Endothelial cell of umbilical vein (primary cell): Measurements from ENCODE around the gene GAK. TPM values are rescaled to one million over a fixed set of nuclear protein-coding genes. Genes with fewer than 3 reads are reported as not detected.

Experiments
- BruUV-seq: library from RNA; stranded (reverse); fragments of 400-500 nt; replicated peaks from 2 replicates; lab custom pipeline; 2021; lab: Mats Ljungman, UMichigan
- CTCF ChIA-PET: fragments of 300-600, 350-600 bp; sonication (Branson Sonifier 250); formaldehyde crosslinking; loops from one replicate; lab custom pipeline; 2021; ENCODE audit warnings: antibody characterized with exemption, inconsistent platforms; lab: Charles Lee
- POLR2A ChIA-PET: fragments of 300-600, 350-600 bp; sonication (Branson Sonifier 250); formaldehyde crosslinking; loops from one replicate; lab custom pipeline; 2021; ENCODE audit warnings: antibody characterized with exemption, inconsistent platforms; lab: Charles Lee
- DNase-seq: peaks from one replicate; pipeline ENCODE4 v3.0.0-alpha.2; 2011; ENCODE audit warnings: low read depth, low spot score
- FAIRE-seq: peaks from 2 replicates; lab custom pipeline; 2011; peaks lifted over from hg19 to GRCh38; lab: Jason Lieb, UNC
- H2AFZ ChIP-seq: 2 replicates; pipeline ENCODE4 v1.6.0; 2012; ENCODE audit warnings: low read depth, low read length, control low read depth, inconsistent platforms
- H3K27ac ChIP-seq: 2 replicates; pipeline ENCODE4 v1.5.1; 2011; ENCODE audit warnings: low read depth, mild to moderate bottlenecking, control low read depth, low read length, moderate library complexity; ENCODE audit not compliant: insufficient read depth
- H3K27me3 ChIP-seq, 2 experiments: 2 replicates each; pipeline versions ENCODE4 v1.6.0 to v1.6.1; 2011; ENCODE audit warnings: low read length in 2 of 2, mixed read lengths in 1 of 2; ENCODE audit not compliant: control insufficient read depth in 2 of 2, insufficient read depth in 2 of 2
- H3K36me3 ChIP-seq, 2 experiments: 2 replicates in 1 of 2; 3 replicates in 1 of 2; pipeline ENCODE4 v1.5.1; 2011; ENCODE audit warnings: low read length in 2 of 2, mild to moderate bottlenecking in 1 of 2, moderate library complexity in 1 of 2; ENCODE audit not compliant: control insufficient read depth in 2 of 2, insufficient read depth in 2 of 2; ENCODE audit errors: extremely low read depth in 1 of 2
- H3K4me1 ChIP-seq: 3 replicates; pipeline ENCODE4 v1.5.1; 2011; ENCODE audit warnings: mild to moderate bottlenecking, low read length; ENCODE audit not compliant: control insufficient read depth, insufficient read depth; ENCODE audit errors: extremely low read depth
- H3K4me2 ChIP-seq: 2 replicates; pipeline ENCODE4 v1.6.1; 2011; ENCODE audit warnings: low read length, control low read depth, mixed read lengths; ENCODE audit not compliant: insufficient read depth
- H3K4me3 ChIP-seq, 3 experiments: fragments of 200-600 bp in 1 of 3; sonication (generic), shearing (Covaris generic) in 1 of 3; replicated peaks in 1 of 3; 2 replicates each; pipeline ENCODE4 v1.5.1; 2011 to 2016; ENCODE audit warnings: control low read depth in 3 of 3, low read length in 3 of 3, mild to moderate bottlenecking in 2 of 3, inconsistent platforms in 1 of 3, low read depth in 1 of 3, moderate library complexity in 1 of 3; ENCODE audit not compliant: insufficient read depth in 1 of 3
- H3K79me2 ChIP-seq: 2 replicates; pipeline ENCODE4 v1.6.0; 2012; ENCODE audit warnings: low read length, inconsistent platforms; ENCODE audit not compliant: control insufficient read depth, insufficient read depth
- H3K9ac ChIP-seq: replicated peaks from 2 replicates; pipeline ENCODE3; 2011; ENCODE audit warnings: low read length, control low read depth; ENCODE audit not compliant: insufficient read depth; ENCODE audit errors: extremely low read depth
- H3K9me1 ChIP-seq: replicated peaks from 3 replicates; pipeline ENCODE4 v1.6.0; 2011; ENCODE audit warnings: mild to moderate bottlenecking, low read length; ENCODE audit not compliant: control insufficient read depth, insufficient read depth; ENCODE audit errors: extremely low read depth
- H3K9me3 ChIP-seq: replicated peaks from 2 replicates; pipeline ENCODE4 v1.5.1; 2012; ENCODE audit warnings: low read length, inconsistent platforms; ENCODE audit not compliant: control insufficient read depth, insufficient read depth
- H4K20me1 ChIP-seq: replicated peaks from 2 replicates; pipeline ENCODE3; 2011; ENCODE audit warnings: mild to moderate bottlenecking, low read length; ENCODE audit not compliant: control insufficient read depth, insufficient read depth; ENCODE audit errors: extremely low read depth
- EZH2 ChIP-seq: IDR thresholded peaks from 2 replicates; pipeline ENCODE4 v1.6.1; 2012; ENCODE audit warnings: borderline replicate concordance, low read depth, mild to moderate bottlenecking, moderate library complexity, low read length, inconsistent platforms; ENCODE audit not compliant: severe bottlenecking
- FOS ChIP-seq: IDR thresholded peaks from 2 replicates; pipeline ENCODE4 v1.6.1; 2011; ENCODE audit warnings: mild to moderate bottlenecking, low read length, moderate library complexity, borderline replicate concordance; ENCODE audit not compliant: insufficient read depth
- GATA2 ChIP-seq: IDR thresholded peaks from 2 replicates; pipeline ENCODE4 v1.7.0; 2011; ENCODE audit warnings: low read depth, mild to moderate bottlenecking, moderate library complexity, mixed read lengths, low read length; ENCODE audit not compliant: insufficient read length, insufficient read depth
- JUN ChIP-seq: IDR thresholded peaks from 2 replicates; pipeline ENCODE4 v1.6.1; 2011; ENCODE audit warnings: borderline replicate concordance, low read depth; ENCODE audit not compliant: insufficient read length, insufficient read depth
- MYC ChIP-seq: IDR thresholded peaks from one replicate; pipeline ENCODE4 v1.6.1; 2011; ENCODE audit warnings: mild to moderate bottlenecking, low read depth, low read length
- POLR2A ChIP-seq: IDR thresholded peaks from 2 replicates; pipeline ENCODE4 v1.6.1; 2012; ENCODE audit warnings: low read depth, mild to moderate bottlenecking, control low read depth, low read length
- POLR2AphosphoS5 ChIP-seq: IDR thresholded peaks from 2 replicates; pipeline ENCODE4 v1.6.1; 2012; ENCODE audit warnings: low read depth, mild to moderate bottlenecking, control low read depth, low read length, moderate library complexity; ENCODE audit not compliant: insufficient read depth
- dilution Hi-C: fragments of 300-500 bp; cut with MboI; formaldehyde crosslinking; loops from one replicate; pipeline ENCODE4 v1.15.0; 2019; ENCODE audit warnings: low sequenced_read_pairs; ENCODE audit not compliant: extremely low pct_ligation_motif_present
- intact Hi-C: fragments of 100-400 bp; cut with micrococcal nuclease; formaldehyde crosslinking; loops from one replicate; pipeline ENCODE4 v1.10.0; 2022
- polyA plus RNA-seq, 4 experiments: library from polyadenylated mRNA; depleted of rRNA in 3 of 4; stranded (reverse) in 3 of 4; unstranded in 1 of 4; fragments of >200 nt; gene quantifications; 2 replicates each; pipeline versions ENCODE4 v1.2.1 to v1.2.3, GENCODE V29; 2011 to 2012; ENCODE audit warnings: missing spikeins in 1 of 4
- total RNA-seq: library from RNA; stranded (reverse); gene quantifications from 2 replicates; pipeline ENCODE4 v1.2.3, GENCODE V29; 2021
- TF ChIP-seq, protein P1 (sequence below), 2 donors: IDR thresholded peaks; 1 replicate in 1 of 2; 2 replicates in 1 of 2; pipeline ENCODE4 v1.5.1; 2011; ENCODE audit warnings: low read length in 2 of 2, mild to moderate bottlenecking in 2 of 2, moderate library complexity in 2 of 2, control low read depth in 1 of 2, inconsistent platforms in 1 of 2, low read depth in 1 of 2; ENCODE audit not compliant: insufficient read depth in 1 of 2; ENCODE audit errors: extremely low read depth in 1 of 2
- TF ChIP-seq, protein P2 (sequence below): IDR thresholded peaks from 2 replicates; pipeline ENCODE4 v1.6.1; 2011; ENCODE audit not compliant: insufficient read depth, insufficient read length

The GAK gene
- total and polyA plus RNA-seq, 2 donors (not counting 3 experiments of a cell fraction or from before 2014, with no cell fraction given), result 49.6 to 109 TPM

DNA sequence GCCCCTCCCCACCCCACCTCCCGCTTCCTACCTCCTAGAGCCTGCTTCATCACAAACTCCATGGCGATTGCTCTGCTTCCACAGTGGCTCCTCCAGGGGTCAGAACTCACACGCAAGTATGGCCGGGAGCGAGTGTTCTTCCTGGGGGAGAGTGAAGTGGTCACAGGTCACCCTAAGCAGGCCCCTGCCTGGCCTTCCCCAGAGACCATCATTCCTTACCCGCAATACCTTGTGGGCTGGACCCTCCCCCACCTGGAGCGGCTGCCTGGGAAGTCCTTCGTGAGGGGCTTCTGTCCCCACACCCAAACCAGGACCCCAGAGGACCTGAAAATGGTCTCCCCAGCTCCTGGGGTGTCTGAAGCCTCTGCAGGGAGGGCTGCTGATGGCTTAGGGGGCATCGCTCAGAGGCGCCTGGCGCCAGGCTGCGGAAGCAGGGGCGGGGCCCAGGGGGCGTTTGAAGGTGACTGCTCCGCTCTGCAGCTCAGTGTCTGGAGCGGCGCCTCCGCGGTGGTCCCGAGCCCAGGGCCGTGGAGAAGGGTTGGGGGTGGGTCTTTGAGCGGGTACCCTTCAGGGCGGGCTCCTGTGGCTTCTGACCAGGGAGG lies 107.6 kb downstream of the GAK start:
- no peaks in the 10 kb centered on the region for H3K9me1 ChIP-seq
- no peak overlapping the region for H2AFZ ChIP-seq
- no peak for DNase-seq
- H3K4me1 ChIP-seq, result no peaks in the 10 kb centered on the region
- CTCF ChIA-PET, result no interaction called here
- H3K9ac ChIP-seq, result no peak overlapping the region
- dilution Hi-C loops (no loop called here), intact Hi-C loops (loop anchor here (5.0 kb wide), 1 partner anchor 42 kb away; no protein-coding TSS in a partner anchor)
- H3K9me3 ChIP-seq, result no peaks in the 10 kb centered on the region
- H3K27ac ChIP-seq, result no peak overlapping the region
- H3K4me2 ChIP-seq, result no peak overlapping the region
- POLR2A ChIA-PET, result no interaction called here
- FAIRE-seq, result no peak
- H3K27me3 ChIP-seq, result peaks cover 26 to 29% of the 10 kb centered on the region in 2 experiments
- no peaks in the 10 kb centered on the region for H3K36me3 ChIP-seq
- no peak overlapping the region for H3K4me3 ChIP-seq
- no peak for TF ChIP-seq MYC
- TF ChIP-seq EZH2, result peak; percentile 10
- no peak for TF ChIP-seq JUN
- no TSS peak for BruUV-seq
- no peaks in the 10 kb centered on the region for H4K20me1 ChIP-seq
- H3K79me2 ChIP-seq, result no peaks in the 10 kb centered on the region

DNA sequence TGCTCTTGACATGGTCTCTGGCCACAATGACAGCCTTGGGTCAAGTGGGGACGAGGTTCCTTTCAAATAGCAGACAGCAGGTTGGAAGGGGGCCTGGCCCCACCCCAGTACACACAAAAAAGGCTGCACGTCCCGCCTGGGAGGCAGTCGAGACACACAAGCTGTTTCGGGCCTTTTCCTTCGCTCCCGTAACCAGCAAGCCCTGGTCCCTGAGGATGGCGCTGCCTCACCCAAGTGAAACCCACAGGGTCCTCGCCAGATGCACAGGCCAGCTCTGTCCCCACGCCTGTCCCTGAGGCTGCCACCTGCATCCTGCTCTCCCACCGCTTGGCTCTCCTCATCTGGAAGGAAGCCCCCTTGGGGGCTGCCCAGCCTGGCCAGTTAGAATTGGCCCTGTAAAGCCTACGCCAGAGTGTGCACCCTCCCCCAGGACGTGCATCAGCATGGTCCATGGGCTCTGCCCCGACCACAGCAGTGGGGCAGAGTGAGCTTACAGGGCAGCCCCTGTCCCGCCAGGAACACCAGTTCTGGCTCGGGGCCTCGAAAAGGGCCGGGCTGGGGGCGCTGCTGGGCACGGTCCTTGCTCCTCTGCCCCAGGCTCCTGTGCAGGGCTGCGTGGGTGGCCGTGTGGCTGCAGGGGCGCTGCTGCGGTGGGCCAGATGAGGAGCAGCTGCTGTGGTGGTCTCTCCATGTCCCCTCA lies 108.2 kb downstream of the GAK start:
- BruUV-seq, result no TSS peak
- no peaks in the 10 kb centered on the region for H3K9me1 ChIP-seq
- no peaks in the 10 kb centered on the region for H3K36me3 ChIP-seq
- peaks cover 26 to 29% of the 10 kb centered on the region in 2 experiments for H3K27me3 ChIP-seq
- FAIRE-seq (no peak), DNase-seq (no peak)
- H3K4me2 ChIP-seq, result no peak overlapping the region
- H2AFZ ChIP-seq, result no peak overlapping the region
- H3K27ac ChIP-seq, result no peak overlapping the region
- H4K20me1 ChIP-seq, result no peaks in the 10 kb centered on the region
- no peaks in the 10 kb centered on the region for H3K4me1 ChIP-seq
- no peak overlapping the region for H3K9ac ChIP-seq
- TF ChIP-seq, protein P1, sequence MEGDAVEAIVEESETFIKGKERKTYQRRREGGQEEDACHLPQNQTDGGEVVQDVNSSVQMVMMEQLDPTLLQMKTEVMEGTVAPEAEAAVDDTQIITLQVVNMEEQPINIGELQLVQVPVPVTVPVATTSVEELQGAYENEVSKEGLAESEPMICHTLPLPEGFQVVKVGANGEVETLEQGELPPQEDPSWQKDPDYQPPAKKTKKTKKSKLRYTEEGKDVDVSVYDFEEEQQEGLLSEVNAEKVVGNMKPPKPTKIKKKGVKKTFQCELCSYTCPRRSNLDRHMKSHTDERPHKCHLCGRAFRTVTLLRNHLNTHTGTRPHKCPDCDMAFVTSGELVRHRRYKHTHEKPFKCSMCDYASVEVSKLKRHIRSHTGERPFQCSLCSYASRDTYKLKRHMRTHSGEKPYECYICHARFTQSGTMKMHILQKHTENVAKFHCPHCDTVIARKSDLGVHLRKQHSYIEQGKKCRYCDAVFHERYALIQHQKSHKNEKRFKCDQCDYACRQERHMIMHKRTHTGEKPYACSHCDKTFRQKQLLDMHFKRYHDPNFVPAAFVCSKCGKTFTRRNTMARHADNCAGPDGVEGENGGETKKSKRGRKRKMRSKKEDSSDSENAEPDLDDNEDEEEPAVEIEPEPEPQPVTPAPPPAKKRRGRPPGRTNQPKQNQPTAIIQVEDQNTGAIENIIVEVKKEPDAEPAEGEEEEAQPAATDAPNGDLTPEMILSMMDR (IDR thresholded peaks at IDR 0.05; ENCODE audit: extremely low read depth in 1 of 2, insufficient read depth in 1 of 2, low read depth in 1 of 2, low read length in 2 of 2), result no peak
- TF ChIP-seq FOS (no peak), POLR2AphosphoS5 (no peak), GATA2 (no peak), EZH2 (no peak), MYC (no peak), JUN (no peak), POLR2A (no peak)
- TF ChIP-seq, protein P2, sequence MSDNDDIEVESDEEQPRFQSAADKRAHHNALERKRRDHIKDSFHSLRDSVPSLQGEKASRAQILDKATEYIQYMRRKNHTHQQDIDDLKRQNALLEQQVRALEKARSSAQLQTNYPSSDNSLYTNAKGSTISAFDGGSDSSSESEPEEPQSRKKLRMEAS, result no peak
- H3K9me3 ChIP-seq, result no peaks in the 10 kb centered on the region
- dilution Hi-C loops, result no loop called here
- H3K79me2 ChIP-seq, result no peaks in the 10 kb centered on the region
- POLR2A ChIA-PET, result no interaction called here
- CTCF ChIA-PET, result no interaction called here
- H3K4me3 ChIP-seq, result no peak overlapping the region
- intact Hi-C loops, result no loop called here
